ENCODE data around the gene SNX8.

DNA sequence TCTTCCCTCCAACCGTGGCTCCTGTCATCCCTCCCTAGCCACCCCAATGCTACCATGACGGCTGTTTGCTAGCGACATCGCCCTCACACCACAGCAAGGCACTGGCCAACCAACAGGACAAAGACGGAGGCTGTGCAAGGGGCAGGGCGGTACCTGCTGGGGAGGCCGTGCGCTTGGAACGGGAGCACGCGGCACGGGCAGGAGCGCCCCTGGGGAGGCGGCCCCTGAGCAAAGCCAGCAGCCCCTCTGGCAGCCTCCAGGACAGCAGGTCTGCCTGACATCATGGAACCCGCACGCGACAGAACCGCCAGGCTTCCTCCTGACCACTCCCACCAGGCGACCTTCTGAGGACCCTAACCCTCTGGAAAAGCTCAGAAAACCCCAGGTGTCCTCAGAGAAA is 94.2 kb downstream of the SNX8 start:
- no peak for TF ChIP-seq POLR2A (IDR thresholded peaks at IDR 0.05; ENCODE audit: low read length)
- no peak for TF ChIP-seq RAD21 (conservative IDR thresholded peaks at IDR 0.05 in 1 of 2, IDR thresholded peaks at IDR 0.05 in 1 of 2)
- TF ChIP-seq MAZ (IDR thresholded peaks at IDR 0.05; ENCODE audit: borderline replicate concordance, low read depth, low read length) = no peak
- no peak for TF ChIP-seq KDM1A (IDR thresholded peaks at IDR 0.05; ENCODE audit: low read depth)
- TF ChIP-seq, protein P1, sequence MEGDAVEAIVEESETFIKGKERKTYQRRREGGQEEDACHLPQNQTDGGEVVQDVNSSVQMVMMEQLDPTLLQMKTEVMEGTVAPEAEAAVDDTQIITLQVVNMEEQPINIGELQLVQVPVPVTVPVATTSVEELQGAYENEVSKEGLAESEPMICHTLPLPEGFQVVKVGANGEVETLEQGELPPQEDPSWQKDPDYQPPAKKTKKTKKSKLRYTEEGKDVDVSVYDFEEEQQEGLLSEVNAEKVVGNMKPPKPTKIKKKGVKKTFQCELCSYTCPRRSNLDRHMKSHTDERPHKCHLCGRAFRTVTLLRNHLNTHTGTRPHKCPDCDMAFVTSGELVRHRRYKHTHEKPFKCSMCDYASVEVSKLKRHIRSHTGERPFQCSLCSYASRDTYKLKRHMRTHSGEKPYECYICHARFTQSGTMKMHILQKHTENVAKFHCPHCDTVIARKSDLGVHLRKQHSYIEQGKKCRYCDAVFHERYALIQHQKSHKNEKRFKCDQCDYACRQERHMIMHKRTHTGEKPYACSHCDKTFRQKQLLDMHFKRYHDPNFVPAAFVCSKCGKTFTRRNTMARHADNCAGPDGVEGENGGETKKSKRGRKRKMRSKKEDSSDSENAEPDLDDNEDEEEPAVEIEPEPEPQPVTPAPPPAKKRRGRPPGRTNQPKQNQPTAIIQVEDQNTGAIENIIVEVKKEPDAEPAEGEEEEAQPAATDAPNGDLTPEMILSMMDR (IDR thresholded peaks at IDR 0.05) = no peak
- TF ChIP-seq, protein P2, sequence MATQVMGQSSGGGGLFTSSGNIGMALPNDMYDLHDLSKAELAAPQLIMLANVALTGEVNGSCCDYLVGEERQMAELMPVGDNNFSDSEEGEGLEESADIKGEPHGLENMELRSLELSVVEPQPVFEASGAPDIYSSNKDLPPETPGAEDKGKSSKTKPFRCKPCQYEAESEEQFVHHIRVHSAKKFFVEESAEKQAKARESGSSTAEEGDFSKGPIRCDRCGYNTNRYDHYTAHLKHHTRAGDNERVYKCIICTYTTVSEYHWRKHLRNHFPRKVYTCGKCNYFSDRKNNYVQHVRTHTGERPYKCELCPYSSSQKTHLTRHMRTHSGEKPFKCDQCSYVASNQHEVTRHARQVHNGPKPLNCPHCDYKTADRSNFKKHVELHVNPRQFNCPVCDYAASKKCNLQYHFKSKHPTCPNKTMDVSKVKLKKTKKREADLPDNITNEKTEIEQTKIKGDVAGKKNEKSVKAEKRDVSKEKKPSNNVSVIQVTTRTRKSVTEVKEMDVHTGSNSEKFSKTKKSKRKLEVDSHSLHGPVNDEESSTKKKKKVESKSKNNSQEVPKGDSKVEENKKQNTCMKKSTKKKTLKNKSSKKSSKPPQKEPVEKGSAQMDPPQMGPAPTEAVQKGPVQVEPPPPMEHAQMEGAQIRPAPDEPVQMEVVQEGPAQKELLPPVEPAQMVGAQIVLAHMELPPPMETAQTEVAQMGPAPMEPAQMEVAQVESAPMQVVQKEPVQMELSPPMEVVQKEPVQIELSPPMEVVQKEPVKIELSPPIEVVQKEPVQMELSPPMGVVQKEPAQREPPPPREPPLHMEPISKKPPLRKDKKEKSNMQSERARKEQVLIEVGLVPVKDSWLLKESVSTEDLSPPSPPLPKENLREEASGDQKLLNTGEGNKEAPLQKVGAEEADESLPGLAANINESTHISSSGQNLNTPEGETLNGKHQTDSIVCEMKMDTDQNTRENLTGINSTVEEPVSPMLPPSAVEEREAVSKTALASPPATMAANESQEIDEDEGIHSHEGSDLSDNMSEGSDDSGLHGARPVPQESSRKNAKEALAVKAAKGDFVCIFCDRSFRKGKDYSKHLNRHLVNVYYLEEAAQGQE (IDR thresholded peaks at IDR 0.05) = no peak
- TF ChIP-seq, protein P3, sequence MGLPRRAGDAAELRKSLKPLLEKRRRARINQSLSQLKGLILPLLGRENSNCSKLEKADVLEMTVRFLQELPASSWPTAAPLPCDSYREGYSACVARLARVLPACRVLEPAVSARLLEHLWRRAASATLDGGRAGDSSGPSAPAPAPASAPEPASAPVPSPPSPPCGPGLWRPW (IDR thresholded peaks at IDR 0.05) = no peak
- no peak for TF ChIP-seq HOXA7 (CRISPR knock-in tag; IDR thresholded peaks at IDR 0.05)
- TF ChIP-seq, protein P4, sequence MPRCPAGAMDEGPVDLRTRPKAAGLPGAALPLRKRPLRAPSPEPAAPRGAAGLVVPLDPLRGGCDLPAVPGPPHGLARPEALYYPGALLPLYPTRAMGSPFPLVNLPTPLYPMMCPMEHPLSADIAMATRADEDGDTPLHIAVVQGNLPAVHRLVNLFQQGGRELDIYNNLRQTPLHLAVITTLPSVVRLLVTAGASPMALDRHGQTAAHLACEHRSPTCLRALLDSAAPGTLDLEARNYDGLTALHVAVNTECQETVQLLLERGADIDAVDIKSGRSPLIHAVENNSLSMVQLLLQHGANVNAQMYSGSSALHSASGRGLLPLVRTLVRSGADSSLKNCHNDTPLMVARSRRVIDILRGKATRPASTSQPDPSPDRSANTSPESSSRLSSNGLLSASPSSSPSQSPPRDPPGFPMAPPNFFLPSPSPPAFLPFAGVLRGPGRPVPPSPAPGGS (IDR thresholded peaks at IDR 0.05) = no peak
- no peak for TF ChIP-seq NFE2L2 (conservative IDR thresholded peaks at IDR 0.05; ENCODE audit: low read length)

Data from A549 (cell line).